Measurements from ENCODE around the gene ALX3. TPM values are rescaled to one million over a fixed set of nuclear protein-coding genes. Genes with fewer than 3 reads are reported as not detected.
A peak's percentile ranks its signal among the peaks of the same experiment; 100 is the strongest.

The ALX3 gene
- not detected for total RNA-seq
- under 1 TPM in 1 of 3 donors, not detected in 2; 0.13 TPM for polyA plus RNA-seq

GRCh38 chr1:110070671-110071242, at the start of gene ALX3:
ALX3 (minus strand) TSS chr1:110070672; CDS start chr1:110070612, 60 bp downstream.
- Histone ChIP-seq H3K4me3 (peak within 1 kb of the TSS in 3 of 4 donors; percentile 13 to 37 (median 30)), H3K4me1 (peaks cover 0 to 34% (median 34%) of the 10 kb centered on the region in 4 donors), H3K9me3 (no peaks in the 10 kb centered on the region), H3K27ac (no peak within 1 kb of the TSS), H3K27me3 (peaks cover 53 to 91% (median 71%) of the 10 kb centered on the region in 3 donors), H3K36me3 (no peaks in the 10 kb centered on the region)
- TF ChIP-seq POLR2AphosphoS5 (IDR thresholded peaks at IDR 0.05) (no peak), POLR2A (IDR thresholded peaks at IDR 0.05) (no peak), EP300 (IDR thresholded peaks at IDR 0.05) (no peak), CTCF (IDR thresholded peaks at IDR 0.05) (no peak)
- 10% methylated on average over 27 of the region's 27 CpGs for WGBS, 2 donors
- intact Hi-C loops (cut with DNase I), result no loop called here
- DNase-seq, result no peak

- no peak overlapping the region for H3K4me3 ChIP-seq
- peak in 1 of 4 donors; percentile 45 for TF ChIP-seq POLR2AphosphoS5 (IDR thresholded peaks at IDR 0.05)
- no peak for TF ChIP-seq CTCF (IDR thresholded peaks at IDR 0.05)
- DNase-seq, result peak; percentile 40
- H3K9me3 ChIP-seq, result peaks cover 0 to 5% (median under 1%) of the 10 kb centered on the region in 4 donors
- H3K4me1 ChIP-seq, result peaks cover 0 to 27% (median 23%) of the 10 kb centered on the region in 4 donors
- intact Hi-C loops (cut with DNase I), result no loop called here
- peaks cover 0 to 3% (median 0%) of the 10 kb centered on the region in 3 donors for H3K27me3 ChIP-seq
- 32 to 72% methylated on average over 3 of the region's 3 CpGs for WGBS, 2 donors
- no peaks in the 10 kb centered on the region for H3K36me3 ChIP-seq
- H3K27ac ChIP-seq, result no peak overlapping the region
Observed at GRCh38 chr1:110119843-110120242, 49.4 kb upstream of the ALX3 start.

GRCh38 chr1:110118636-110119396, 48.3 kb upstream of the ALX3 start:
- H3K27ac ChIP-seq, result no peak overlapping the region
- intact Hi-C loops (cut with DNase I), result no loop called here
- H3K36me3 ChIP-seq, result no peaks in the 10 kb centered on the region
- peaks cover 0 to 2% (median under 1%) of the 10 kb centered on the region in 4 donors for H3K9me3 ChIP-seq
- H3K27me3 ChIP-seq, result peaks cover 0 to 3% (median 0%) of the 10 kb centered on the region in 3 donors
- WGBS, 2 donors, result 51 to 67% methylated on average over 7 of the region's 7 CpGs
- no peak overlapping the region for H3K4me3 ChIP-seq
- peak; percentile 39 for DNase-seq
- no peak for TF ChIP-seq CTCF (IDR thresholded peaks at IDR 0.05)
- no peak for TF ChIP-seq POLR2AphosphoS5 (IDR thresholded peaks at IDR 0.05)
- TF ChIP-seq EP300 (IDR thresholded peaks at IDR 0.05), result no peak
- TF ChIP-seq POLR2A (IDR thresholded peaks at IDR 0.05), result no peak
- H3K4me1 ChIP-seq, result peaks cover 0 to 27% (median 23%) of the 10 kb centered on the region in 4 donors

GRCh38 chr1:110114784-110115183, 44.3 kb upstream of the ALX3 start:
- intact Hi-C loops (cut with DNase I), result no loop called here
- Histone ChIP-seq H3K27ac (no peak overlapping the region), H3K36me3 (no peaks in the 10 kb centered on the region), H3K4me3 (no peak overlapping the region), H3K9me3 (no peaks in the 10 kb centered on the region), H3K4me1 (no peaks in the 10 kb centered on the region), H3K27me3 (peaks cover 0 to 3% (median 0%) of the 10 kb centered on the region in 3 donors)
- TF ChIP-seq EP300 (IDR thresholded peaks at IDR 0.05) (no peak), POLR2A (IDR thresholded peaks at IDR 0.05) (no peak), CTCF (IDR thresholded peaks at IDR 0.05) (no peak), POLR2AphosphoS5 (IDR thresholded peaks at IDR 0.05) (no peak)
- no peak for DNase-seq
- 66 to 74% methylated on average over 5 of the region's 5 CpGs for WGBS, 2 donors

Data from sigmoid colon (tissue), 7 donors.